ENCODE measurements around the gene GLOD5.

The GLOD5 gene

GRCh38 chrX:48751343-48751742 is 10.2 kb upstream of the GLOD5 start:
- TF ChIP-seq CTCF (IDR thresholded peaks at IDR 0.05; ENCODE audit: low read depth, low read length), result no peak
- no peak overlapping the region for H3K4me3 ChIP-seq (ENCODE audit: low read depth, low read length)
- DNase-seq (ENCODE audit: low read depth, low spot score), result no peak
- in situ Hi-C loops (cut with HindIII; ENCODE audit: low sequenced_read_pairs), result no loop called here

GRCh38 chrX:48752498-48752897 is 9.0 kb upstream of the GLOD5 start:
- no peak overlapping the region for H3K4me3 ChIP-seq (ENCODE audit: low read depth, low read length)
- in situ Hi-C loops (cut with HindIII; ENCODE audit: low sequenced_read_pairs), result no loop called here
- no peak for TF ChIP-seq CTCF (IDR thresholded peaks at IDR 0.05; ENCODE audit: low read depth, low read length)
- DNase-seq (ENCODE audit: low read depth, low spot score), result no peak

GRCh38 chrX:48753708-48754228 is 7.8 kb upstream of the GLOD5 start:
- DNase-seq (ENCODE audit: low read depth, low spot score), result no peak
- no peak for TF ChIP-seq CTCF (IDR thresholded peaks at IDR 0.05; ENCODE audit: low read depth, low read length)
- in situ Hi-C loops (cut with HindIII; ENCODE audit: low sequenced_read_pairs), result no loop called here
- H3K4me3 ChIP-seq (ENCODE audit: low read depth, low read length), result no peak overlapping the region

- in situ Hi-C loops (cut with HindIII; ENCODE audit: low sequenced_read_pairs), result no loop called here
- no peak for TF ChIP-seq CTCF (IDR thresholded peaks at IDR 0.05; ENCODE audit: low read depth, low read length)
- DNase-seq (ENCODE audit: low read depth, low spot score), result no peak
- no peak overlapping the region for H3K4me3 ChIP-seq (ENCODE audit: low read depth, low read length)
Observed at GRCh38 chrX:48754238-48754637, 7.3 kb upstream of the GLOD5 start.

- no peak overlapping the region for H3K4me3 ChIP-seq (ENCODE audit: low read depth, low read length)
- DNase-seq (ENCODE audit: low read depth, low spot score), result no peak
- in situ Hi-C loops (cut with HindIII; ENCODE audit: low sequenced_read_pairs), result no loop called here
- TF ChIP-seq CTCF (IDR thresholded peaks at IDR 0.05; ENCODE audit: low read depth, low read length), result no peak
Observed at GRCh38 chrX:48769230-48769629, 7.7 kb downstream of the GLOD5 start.

GRCh38 chrX:48770296-48770695 is 8.7 kb downstream of the GLOD5 start:
- no peak for DNase-seq (ENCODE audit: low read depth, low spot score)
- no peak overlapping the region for H3K4me3 ChIP-seq (ENCODE audit: low read depth, low read length)
- in situ Hi-C loops (cut with HindIII; ENCODE audit: low sequenced_read_pairs), result no loop called here
- no peak for TF ChIP-seq CTCF (IDR thresholded peaks at IDR 0.05; ENCODE audit: low read depth, low read length)

GRCh38 chrX:48772602-48773001 is 11.1 kb downstream of the GLOD5 start:
- TF ChIP-seq CTCF (IDR thresholded peaks at IDR 0.05; ENCODE audit: low read depth, low read length), result no peak
- in situ Hi-C loops (cut with HindIII; ENCODE audit: low sequenced_read_pairs), result no loop called here
- H3K4me3 ChIP-seq (ENCODE audit: low read depth, low read length), result no peak overlapping the region
- no peak for DNase-seq (ENCODE audit: low read depth, low spot score)

All from astrocyte of the spinal cord (primary cell).